ENCODE data around the gene RAB8A.

DNA sequence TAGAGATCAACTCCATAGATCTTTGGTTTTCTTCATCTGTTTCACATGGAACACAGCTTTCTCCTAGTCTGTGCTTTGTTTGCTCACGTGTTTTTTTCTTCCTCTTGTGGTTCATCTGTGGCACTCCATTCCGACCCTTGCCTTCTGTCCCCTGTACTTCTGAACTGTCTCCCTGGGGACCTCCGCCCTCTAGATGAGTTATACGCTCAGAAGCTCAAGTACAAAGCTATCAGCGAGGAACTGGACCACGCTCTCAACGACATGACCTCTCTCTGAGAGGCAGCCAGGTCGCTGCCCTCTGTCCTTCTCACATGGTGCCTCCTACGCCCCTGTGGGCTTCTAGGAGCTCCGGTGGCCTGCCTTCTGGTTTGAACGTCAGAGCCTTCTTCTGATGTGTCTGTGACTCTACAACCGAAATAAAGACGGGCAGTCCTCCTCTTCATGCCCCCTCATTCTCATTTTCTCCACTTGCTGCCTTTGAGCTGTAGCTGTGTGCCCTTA is 16.6 kb upstream of the RAB8A start:
- TF ChIP-seq SP1 (IDR thresholded peaks at IDR 0.05) (no peak), SUZ12 (IDR thresholded peaks at IDR 0.05) (no peak), BHLHE40 (IDR thresholded peaks at IDR 0.05; ENCODE audit: borderline replicate concordance) (no peak)

Measured in HEK293T (cell line).